Measurements from ENCODE around the gene ATG5.

DNA sequence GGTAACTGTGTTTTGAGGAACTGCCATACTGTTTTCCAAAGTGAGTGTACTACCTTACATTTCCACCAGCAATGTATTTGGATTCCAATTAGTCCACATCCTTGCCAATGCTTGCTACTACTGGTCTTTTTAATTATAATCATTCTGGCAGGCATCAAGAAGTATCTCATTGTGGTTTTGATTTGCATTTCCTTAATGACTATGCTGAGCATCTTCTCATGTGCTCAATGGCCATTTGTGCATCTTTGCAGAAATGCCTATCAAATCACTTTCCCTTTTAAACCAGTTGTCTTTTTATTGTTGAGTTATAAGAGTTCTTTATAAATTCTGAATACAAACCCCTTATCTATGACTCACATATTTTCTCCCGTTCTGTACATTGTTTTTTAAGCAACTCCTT is 75.9 kb downstream of the ATG5 start:
- no peak for TF ChIP-seq POLR2A (IDR thresholded peaks at IDR 0.05; ENCODE audit: low read depth, low read length)
- no peak for TF ChIP-seq TAF1 (IDR thresholded peaks at IDR 0.05; ENCODE audit: borderline replicate concordance, low read depth, low read length)

Measured in GM12892 (cell line).